ENCODE results near the gene TMEM205.

The TMEM205 gene

DNA sequence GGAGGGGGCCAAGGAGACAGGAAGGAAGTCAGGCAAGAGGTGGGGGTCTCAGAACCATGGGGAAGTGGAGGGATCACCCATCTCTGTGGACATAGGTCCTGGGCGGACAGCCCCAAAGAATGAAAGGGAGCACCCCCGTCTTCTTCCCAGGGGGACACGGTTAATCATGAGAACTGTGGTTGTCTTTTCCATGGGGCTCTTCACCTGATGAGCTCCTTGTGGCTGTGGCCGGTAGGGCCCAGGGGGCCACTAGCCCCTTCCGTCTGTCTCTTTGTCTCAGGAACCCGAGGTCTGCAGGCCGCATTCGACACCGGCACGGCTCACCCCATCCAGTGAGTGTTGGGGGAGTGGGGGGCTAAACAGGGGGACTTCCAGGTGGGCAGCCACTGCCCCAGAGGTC, 17.8 kb upstream of the TMEM205 start:
- WGBS (ENCODE audit: insufficient coverage), result 95% methylated on average over 8 of the region's 10 CpGs
- DNase-seq, result no peak
- Histone ChIP-seq H3K4me3 (ENCODE audit: control insufficient read depth in 1 of 7, extremely low read depth in 1 of 7, insufficient read depth in 4 of 7, low read depth in 2 of 7, low read length in 6 of 7) (no peak overlapping the region), H3K4me1 (ENCODE audit: control extremely low read depth in 1 of 4, control insufficient read depth in 4 of 4, insufficient read depth in 4 of 4, low read length in 3 of 4) (no peaks in the 10 kb centered on the region), H3K36me3 (ENCODE audit: control insufficient read depth in 4 of 4, insufficient read depth in 4 of 4, low read length in 3 of 4) (peaks cover 0 to 41% (median 7%) of the 10 kb centered on the region in 4 experiments), H3K27me3 (replicated peaks in 2 of 5; ENCODE audit: control insufficient read depth in 4 of 5, insufficient read depth in 5 of 5, low read length in 4 of 5) (no peaks in the 10 kb centered on the region), H3K27ac (ENCODE audit: insufficient read depth in 1 of 2, low read depth in 1 of 2, low read length in 2 of 2, poor library complexity in 1 of 2, severe bottlenecking in 2 of 2) (no peak overlapping the region), H3K9me3 (ENCODE audit: control extremely low read depth in 1 of 5, control insufficient read depth in 4 of 5, insufficient read depth in 2 of 5, low read depth in 1 of 5, low read length in 4 of 5) (no peaks in the 10 kb centered on the region)
- POLR2A ChIA-PET, result no interaction called here
- CTCF ChIA-PET, result interaction anchor here (1.0 kb wide), 1 partner anchor 20 kb away, joined by 3 read pairs; the partner anchor contains the start of gene EPOR

DNA sequence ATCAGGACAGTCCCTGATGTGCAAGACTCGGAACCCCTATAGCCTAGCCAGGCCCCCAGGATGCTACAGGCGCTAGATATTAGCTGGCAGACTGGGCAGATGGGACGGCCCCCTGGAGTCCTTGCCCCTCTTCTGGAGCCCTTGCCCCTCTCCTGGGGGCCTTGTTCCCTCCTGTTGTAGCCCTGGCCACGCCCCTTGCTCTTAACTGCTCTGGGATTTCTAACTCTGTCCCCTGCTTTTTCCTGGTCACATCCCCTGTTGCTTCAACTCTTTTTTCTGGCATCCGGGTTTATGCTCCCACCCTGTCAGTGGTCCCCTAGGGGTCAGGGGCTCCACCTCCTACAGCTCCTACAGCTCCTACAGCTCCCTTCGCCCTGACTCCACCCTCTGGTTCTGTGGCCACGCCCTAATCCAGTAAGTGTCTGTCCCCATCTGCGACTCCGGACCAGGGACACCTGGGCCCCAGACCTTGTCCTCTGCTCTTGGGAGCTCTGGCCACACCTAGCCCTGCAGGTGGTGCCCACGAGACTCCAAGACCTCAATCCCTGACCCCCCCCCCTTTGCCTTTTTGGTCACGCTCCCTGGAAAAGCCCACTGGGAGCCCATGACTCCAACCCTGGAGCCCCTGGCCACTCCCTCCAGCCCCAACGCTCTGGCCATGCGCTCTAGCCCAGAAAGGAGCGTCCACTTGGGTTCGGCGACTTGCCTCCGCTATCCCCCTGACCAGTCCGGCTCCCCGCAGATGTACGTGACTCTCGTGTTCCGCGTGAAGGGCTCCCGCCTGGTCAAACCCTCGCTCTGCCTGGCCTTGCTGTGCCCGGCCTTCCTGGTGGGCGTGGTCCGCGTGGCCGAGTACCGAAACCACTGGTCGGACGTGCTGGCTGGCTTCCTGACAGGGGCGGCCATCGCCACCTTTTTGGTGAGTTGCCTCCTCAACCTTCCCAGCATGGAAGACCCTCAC, 16.0 kb upstream of the TMEM205 start:
- POLR2A ChIA-PET, result interaction anchor here (1.1 kb wide), 1 partner anchor 12 kb away, joined by 3 read pairs; the partner anchor contains the start of gene SWSAP1
- peaks cover 0 to 2% (median 0%) of the 10 kb centered on the region in 4 experiments for H3K4me1 ChIP-seq (ENCODE audit: control extremely low read depth in 1 of 4, control insufficient read depth in 4 of 4, insufficient read depth in 4 of 4, low read length in 3 of 4)
- H3K27ac ChIP-seq (ENCODE audit: insufficient read depth in 1 of 2, low read depth in 1 of 2, low read length in 2 of 2, poor library complexity in 1 of 2, severe bottlenecking in 2 of 2), result no peak overlapping the region
- DNase-seq, result no peak
- H3K9me3 ChIP-seq (ENCODE audit: control extremely low read depth in 1 of 5, control insufficient read depth in 4 of 5, insufficient read depth in 2 of 5, low read depth in 1 of 5, low read length in 4 of 5), result no peaks in the 10 kb centered on the region
- H3K27me3 ChIP-seq (replicated peaks in 2 of 5; ENCODE audit: control insufficient read depth in 4 of 5, insufficient read depth in 5 of 5, low read length in 4 of 5), result no peaks in the 10 kb centered on the region
- CTCF ChIA-PET, result interaction anchor here (0.9 to 1.5 kb wide), 4 partner anchors 12 to 68 kb away, joined by 3 to 4 read pairs (median 3); partner anchors contain the start of genes RAB3D and SWSAP1
- WGBS (ENCODE audit: insufficient coverage), result 97% methylated on average over 31 of the region's 35 CpGs
- peaks cover 0 to 32% (median 6%) of the 10 kb centered on the region in 4 experiments for H3K36me3 ChIP-seq (ENCODE audit: control insufficient read depth in 4 of 4, insufficient read depth in 4 of 4, low read length in 3 of 4)
- no peak overlapping the region for H3K4me3 ChIP-seq (ENCODE audit: control insufficient read depth in 1 of 7, extremely low read depth in 1 of 7, insufficient read depth in 4 of 7, low read depth in 2 of 7, low read length in 6 of 7)

DNA sequence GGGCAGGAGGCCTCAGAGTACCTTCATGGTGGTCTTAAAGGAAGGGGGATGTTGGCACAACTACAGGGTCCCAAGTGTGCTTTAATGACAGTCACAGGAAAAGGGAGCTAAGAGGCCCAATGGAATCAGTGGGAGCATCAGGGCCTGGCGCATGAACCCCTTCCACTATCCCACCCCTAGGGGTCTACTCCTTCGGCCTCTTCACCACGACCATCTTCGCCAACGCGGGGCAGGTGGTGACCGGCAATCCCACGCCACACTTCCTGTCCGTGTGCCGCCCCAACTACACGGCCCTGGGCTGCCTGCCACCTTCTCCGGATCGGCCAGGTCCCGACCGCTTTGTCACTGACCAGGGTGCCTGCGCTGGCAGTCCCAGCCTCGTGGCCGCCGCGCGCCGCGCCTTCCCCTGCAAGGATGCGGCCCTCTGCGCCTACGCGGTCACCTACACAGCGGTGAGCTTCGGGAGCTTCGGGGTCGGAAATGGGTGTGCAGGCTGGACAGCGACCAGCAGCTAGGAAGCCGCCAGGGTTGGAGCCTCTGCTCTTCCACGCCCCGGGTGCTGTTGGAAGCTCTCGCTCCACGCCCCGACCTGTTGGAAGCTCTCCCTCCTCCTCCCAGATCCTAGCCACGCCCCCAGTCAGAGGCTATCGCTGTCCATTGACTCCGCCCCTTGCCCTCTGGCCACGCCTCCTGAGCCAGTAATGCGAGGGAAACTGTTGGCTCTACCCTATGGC, 15.1 kb upstream of the TMEM205 start:
- 94% methylated on average over 41 of the region's 43 CpGs for WGBS (ENCODE audit: insufficient coverage)
- ChIA-PET POLR2A (interaction anchor here (1.1 kb wide), 1 partner anchor 13 kb away, joined by 3 read pairs; the partner anchor contains the start of gene SWSAP1), CTCF (interaction anchor here (1.0 to 1.8 kb wide), 4 partner anchors 13 to 22 kb away, joined by 3 to 5 read pairs (median 4); partner anchors contain the start of genes RAB3D and SWSAP1)
- no peak for DNase-seq
- peaks cover 0 to 32% (median 6%) of the 10 kb centered on the region in 4 experiments for H3K36me3 ChIP-seq (ENCODE audit: control insufficient read depth in 4 of 4, insufficient read depth in 4 of 4, low read length in 3 of 4)
- no peak overlapping the region for H3K4me3 ChIP-seq (ENCODE audit: control insufficient read depth in 1 of 7, extremely low read depth in 1 of 7, insufficient read depth in 4 of 7, low read depth in 2 of 7, low read length in 6 of 7)
- no peak overlapping the region for H3K27ac ChIP-seq (ENCODE audit: insufficient read depth in 1 of 2, low read depth in 1 of 2, low read length in 2 of 2, poor library complexity in 1 of 2, severe bottlenecking in 2 of 2)
- no peaks in the 10 kb centered on the region for H3K9me3 ChIP-seq (ENCODE audit: control extremely low read depth in 1 of 5, control insufficient read depth in 4 of 5, insufficient read depth in 2 of 5, low read depth in 1 of 5, low read length in 4 of 5)
- H3K27me3 ChIP-seq (replicated peaks in 2 of 5; ENCODE audit: control insufficient read depth in 4 of 5, insufficient read depth in 5 of 5, low read length in 4 of 5), result no peaks in the 10 kb centered on the region
- H3K4me1 ChIP-seq (ENCODE audit: control extremely low read depth in 1 of 4, control insufficient read depth in 4 of 4, insufficient read depth in 4 of 4, low read length in 3 of 4), result peaks cover 0 to 11% (median 2%) of the 10 kb centered on the region in 4 experiments

DNA sequence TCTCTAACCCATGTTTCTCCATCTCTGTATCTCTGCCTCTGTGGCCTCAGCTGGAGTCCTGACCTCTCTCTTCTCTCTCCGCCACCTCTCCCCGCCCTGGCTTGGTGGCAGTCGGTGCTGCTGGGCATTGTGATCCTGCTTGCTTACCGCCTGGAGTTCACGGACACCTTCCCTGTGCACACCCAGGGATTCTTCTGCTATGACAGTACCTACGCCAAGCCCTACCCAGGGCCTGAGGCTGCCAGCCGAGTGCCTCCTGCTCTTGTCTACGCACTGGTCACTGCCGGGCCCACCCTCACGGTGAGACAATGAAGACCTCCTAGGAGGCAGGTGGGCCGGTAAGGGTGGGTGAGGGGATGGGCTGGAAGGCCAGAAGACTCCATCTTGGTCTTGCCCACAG, 13.4 kb upstream of the TMEM205 start:
- Histone ChIP-seq H3K4me1 (ENCODE audit: control extremely low read depth in 1 of 4, control insufficient read depth in 4 of 4, insufficient read depth in 4 of 4, low read length in 3 of 4) (peaks cover 0 to 23% (median 11%) of the 10 kb centered on the region in 4 experiments), H3K36me3 (ENCODE audit: control insufficient read depth in 4 of 4, insufficient read depth in 4 of 4, low read length in 3 of 4) (peaks cover 0 to 16% (median under 1%) of the 10 kb centered on the region in 4 experiments), H3K27me3 (replicated peaks in 2 of 5; ENCODE audit: control insufficient read depth in 4 of 5, insufficient read depth in 5 of 5, low read length in 4 of 5) (no peaks in the 10 kb centered on the region), H3K27ac (ENCODE audit: insufficient read depth in 1 of 2, low read depth in 1 of 2, low read length in 2 of 2, poor library complexity in 1 of 2, severe bottlenecking in 2 of 2) (no peak overlapping the region), H3K4me3 (ENCODE audit: control insufficient read depth in 1 of 7, extremely low read depth in 1 of 7, insufficient read depth in 4 of 7, low read depth in 2 of 7, low read length in 6 of 7) (no peak overlapping the region), H3K9me3 (ENCODE audit: control extremely low read depth in 1 of 5, control insufficient read depth in 4 of 5, insufficient read depth in 2 of 5, low read depth in 1 of 5, low read length in 4 of 5) (no peaks in the 10 kb centered on the region)
- ChIA-PET POLR2A (no interaction called here), CTCF (no interaction called here)
- no peak for DNase-seq
- 96% methylated on average over 8 of the region's 11 CpGs for WGBS (ENCODE audit: insufficient coverage)

- Histone ChIP-seq H3K27ac (ENCODE audit: insufficient read depth in 1 of 2, low read depth in 1 of 2, low read length in 2 of 2, poor library complexity in 1 of 2, severe bottlenecking in 2 of 2) (no peak overlapping the region), H3K9me3 (ENCODE audit: control extremely low read depth in 1 of 5, control insufficient read depth in 4 of 5, insufficient read depth in 2 of 5, low read depth in 1 of 5, low read length in 4 of 5) (no peaks in the 10 kb centered on the region), H3K36me3 (ENCODE audit: control insufficient read depth in 4 of 4, insufficient read depth in 4 of 4, low read length in 3 of 4) (peaks cover 0 to 6% (median 0%) of the 10 kb centered on the region in 4 experiments), H3K4me3 (ENCODE audit: control insufficient read depth in 1 of 7, extremely low read depth in 1 of 7, insufficient read depth in 4 of 7, low read depth in 2 of 7, low read length in 6 of 7) (no peak overlapping the region), H3K27me3 (replicated peaks in 2 of 5; ENCODE audit: control insufficient read depth in 4 of 5, insufficient read depth in 5 of 5, low read length in 4 of 5) (no peaks in the 10 kb centered on the region), H3K4me1 (ENCODE audit: control extremely low read depth in 1 of 4, control insufficient read depth in 4 of 4, insufficient read depth in 4 of 4, low read length in 3 of 4) (peaks cover 0 to 23% (median 11%) of the 10 kb centered on the region in 4 experiments)
- WGBS (ENCODE audit: insufficient coverage), result 91% methylated on average over 8 of the region's 11 CpGs
- ChIA-PET CTCF (interaction anchor here (1.0 kb wide), 1 partner anchor 10 kb away, joined by 3 read pairs; no protein-coding TSS in a partner anchor), POLR2A (no interaction called here)
- no peak for DNase-seq
These were observed 10.8 kb upstream of the TMEM205 start for GRCh38 chr19:11356676-11357550.

GRCh38 chr19:11356074-11356397, 10.0 kb upstream of the TMEM205 start:
- WGBS (ENCODE audit: insufficient coverage), result 100% methylated on average over 3 of the region's 6 CpGs
- Histone ChIP-seq H3K27ac (ENCODE audit: insufficient read depth in 1 of 2, low read depth in 1 of 2, low read length in 2 of 2, poor library complexity in 1 of 2, severe bottlenecking in 2 of 2) (no peak overlapping the region), H3K4me1 (ENCODE audit: control extremely low read depth in 1 of 4, control insufficient read depth in 4 of 4, insufficient read depth in 4 of 4, low read length in 3 of 4) (peaks cover 0 to 23% (median 11%) of the 10 kb centered on the region in 4 experiments), H3K36me3 (ENCODE audit: control insufficient read depth in 4 of 4, insufficient read depth in 4 of 4, low read length in 3 of 4) (peaks cover 0 to 3% (median 0%) of the 10 kb centered on the region in 4 experiments), H3K9me3 (ENCODE audit: control extremely low read depth in 1 of 5, control insufficient read depth in 4 of 5, insufficient read depth in 2 of 5, low read depth in 1 of 5, low read length in 4 of 5) (no peaks in the 10 kb centered on the region), H3K27me3 (replicated peaks in 2 of 5; ENCODE audit: control insufficient read depth in 4 of 5, insufficient read depth in 5 of 5, low read length in 4 of 5) (no peaks in the 10 kb centered on the region), H3K4me3 (ENCODE audit: control insufficient read depth in 1 of 7, extremely low read depth in 1 of 7, insufficient read depth in 4 of 7, low read depth in 2 of 7, low read length in 6 of 7) (peak overlapping the region in 3 of 7 experiments; percentile 11 to 71 (median 61))
- no peak for DNase-seq
- POLR2A ChIA-PET, result no interaction called here
- CTCF ChIA-PET, result no interaction called here

All from common myeloid progenitor, CD34-positive (primary cell).